MM.1S (cell line): ENCODE results near the gene ISCU.

Source experiments
- EZH2 ChIP-seq: fragments of 300-600 bp; sonication (generic); optimal IDR thresholded peaks from 2 replicates; pipeline ENCODE3; 2017; ENCODE audit warnings: low read depth, mild to moderate bottlenecking, antibody characterized with exemption, low read length, mixed read lengths
- EZH2phosphoT487 ChIP-seq: fragments of 300-600 bp; sonication (generic); IDR thresholded peaks from 2 replicates; pipeline ENCODE4 v1.6.1; 2018; ENCODE audit warnings: antibody characterized with exemption, low read length
- TF ChIP-seq, protein P1 (sequence below): fragments of 300-600 bp; sonication (generic); IDR thresholded peaks from 2 replicates; pipeline ENCODE4 v1.5.1; 2016; ENCODE audit warnings: antibody characterized with exemption, low read length, mixed read lengths

DNA sequence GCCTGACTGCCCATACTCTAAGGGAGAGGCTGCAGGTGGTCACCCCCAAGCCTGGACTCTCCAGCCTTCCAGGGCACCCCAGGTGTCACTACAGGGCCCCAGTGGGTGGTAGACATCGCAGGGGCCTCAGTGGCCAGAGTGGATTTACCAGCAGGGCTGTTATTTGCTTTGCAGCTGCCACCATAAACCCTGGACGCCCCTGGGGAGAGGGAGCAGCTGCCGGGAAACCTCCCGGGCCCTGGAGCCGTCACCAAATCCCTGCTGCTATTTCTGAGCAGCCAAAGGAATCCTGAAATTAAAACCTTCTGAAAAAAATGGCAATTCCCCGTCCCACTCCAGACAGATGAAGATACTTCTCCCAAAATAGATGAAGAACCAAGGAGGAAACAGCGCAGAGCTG, 21.6 kb downstream of the ISCU start:
- TF ChIP-seq, protein P1, sequence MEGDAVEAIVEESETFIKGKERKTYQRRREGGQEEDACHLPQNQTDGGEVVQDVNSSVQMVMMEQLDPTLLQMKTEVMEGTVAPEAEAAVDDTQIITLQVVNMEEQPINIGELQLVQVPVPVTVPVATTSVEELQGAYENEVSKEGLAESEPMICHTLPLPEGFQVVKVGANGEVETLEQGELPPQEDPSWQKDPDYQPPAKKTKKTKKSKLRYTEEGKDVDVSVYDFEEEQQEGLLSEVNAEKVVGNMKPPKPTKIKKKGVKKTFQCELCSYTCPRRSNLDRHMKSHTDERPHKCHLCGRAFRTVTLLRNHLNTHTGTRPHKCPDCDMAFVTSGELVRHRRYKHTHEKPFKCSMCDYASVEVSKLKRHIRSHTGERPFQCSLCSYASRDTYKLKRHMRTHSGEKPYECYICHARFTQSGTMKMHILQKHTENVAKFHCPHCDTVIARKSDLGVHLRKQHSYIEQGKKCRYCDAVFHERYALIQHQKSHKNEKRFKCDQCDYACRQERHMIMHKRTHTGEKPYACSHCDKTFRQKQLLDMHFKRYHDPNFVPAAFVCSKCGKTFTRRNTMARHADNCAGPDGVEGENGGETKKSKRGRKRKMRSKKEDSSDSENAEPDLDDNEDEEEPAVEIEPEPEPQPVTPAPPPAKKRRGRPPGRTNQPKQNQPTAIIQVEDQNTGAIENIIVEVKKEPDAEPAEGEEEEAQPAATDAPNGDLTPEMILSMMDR, result no peak
- TF ChIP-seq EZH2 (no peak), EZH2phosphoT487 (no peak)
